ENCODE data around the gene TMEM109.

DNA sequence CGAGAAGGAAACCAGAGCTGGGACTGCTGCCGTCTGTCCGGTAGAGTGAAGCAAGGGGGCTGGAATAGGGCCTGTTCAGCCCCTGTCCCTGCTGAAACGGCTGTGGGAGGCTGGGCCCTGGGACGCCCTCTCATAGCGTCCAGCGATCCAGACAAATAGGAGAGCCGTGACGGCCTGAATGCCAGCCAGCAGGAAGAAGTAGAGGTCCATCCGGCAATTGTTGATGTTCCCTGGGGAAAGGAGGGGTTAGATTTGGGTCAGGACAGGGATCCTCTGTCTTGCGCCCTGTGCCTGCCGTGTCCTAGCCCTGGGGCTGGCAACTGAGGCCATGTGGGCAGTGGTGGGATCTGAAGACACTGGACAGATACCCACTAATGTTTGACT lies 23.2 kb downstream of the TMEM109 start:
- TF ChIP-seq SUZ12 (IDR thresholded peaks at IDR 0.05; ENCODE audit: extremely low read depth, insufficient read depth, insufficient read length) (no peak), ZNF274 (IDR thresholded peaks at IDR 0.05; ENCODE audit: low read depth, low read length) (no peak)
